Superior temporal gyrus (tissue), 1 donor: ENCODE data around the gene LBH.

Experiments
- DNase-seq: peaks from one replicate; pipeline ENCODE4 v3.0.0-alpha.2; 2016; ENCODE audit errors: extremely low spot score

The LBH gene

DNA sequence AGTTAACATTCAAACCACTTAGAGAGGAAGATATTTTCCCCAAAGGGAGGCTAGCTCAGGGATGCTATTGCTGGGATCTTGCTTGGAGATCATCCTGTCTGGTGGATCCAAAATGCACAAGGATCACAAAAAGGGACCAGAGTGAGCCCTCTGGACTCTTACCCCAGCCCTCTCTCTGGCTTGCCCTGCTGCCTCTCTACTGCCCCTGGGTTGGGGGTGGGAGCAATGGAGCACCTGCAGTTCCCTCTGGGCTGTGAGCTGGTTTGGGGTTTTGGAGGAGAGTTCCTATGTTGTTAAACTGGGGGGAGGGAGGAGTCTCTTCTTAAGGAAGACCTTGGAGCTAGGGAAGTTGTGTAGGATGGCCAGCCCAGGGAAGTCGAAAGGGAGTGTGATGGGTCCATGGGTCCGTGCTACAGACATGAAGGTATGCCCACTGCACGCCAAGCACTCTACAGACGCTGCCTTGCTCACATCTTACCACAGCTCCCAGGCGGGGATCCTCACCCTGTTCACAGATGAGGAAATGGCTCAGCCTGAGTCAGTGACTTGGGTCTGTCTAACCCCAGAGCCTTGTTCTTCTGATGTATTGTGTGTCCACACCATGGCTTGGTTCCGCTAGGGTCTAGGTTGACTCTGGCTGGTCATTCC is 3.8 kb downstream of the LBH start:
- no peak for DNase-seq

DNA sequence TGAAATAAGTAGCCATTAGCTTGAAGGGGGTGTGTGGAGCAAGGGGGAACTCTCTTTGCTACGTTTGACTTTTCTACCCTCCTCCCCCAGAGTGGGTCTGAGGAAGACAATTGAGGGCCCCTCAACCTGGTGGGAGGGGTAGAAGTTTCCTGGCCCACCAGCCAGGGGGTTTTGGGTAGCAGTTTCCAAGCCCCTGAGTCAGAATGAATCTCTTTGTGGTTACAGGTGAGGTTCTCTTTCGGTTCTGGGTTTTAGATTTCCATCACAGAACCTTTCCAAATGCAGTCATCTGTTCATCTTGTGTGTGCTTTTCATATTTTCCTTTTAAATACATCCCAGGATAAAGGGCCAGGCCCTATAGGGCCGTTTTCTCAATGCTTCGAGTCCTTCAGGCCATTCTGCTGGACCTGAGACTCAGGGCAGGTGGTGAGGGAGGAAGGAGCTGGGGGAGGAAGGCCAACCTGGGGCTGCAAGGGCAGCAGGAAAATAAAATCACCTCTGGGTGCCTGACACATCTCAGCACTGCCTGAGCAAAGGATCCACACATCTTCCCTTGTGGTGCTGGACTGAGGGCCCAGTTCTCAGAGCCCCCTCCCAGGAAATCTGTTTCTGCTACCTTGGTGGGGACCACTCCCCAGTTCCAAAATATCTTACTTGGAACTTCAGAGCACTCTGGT is 4.7 kb downstream of the LBH start:
- DNase-seq, result no peak

DNA sequence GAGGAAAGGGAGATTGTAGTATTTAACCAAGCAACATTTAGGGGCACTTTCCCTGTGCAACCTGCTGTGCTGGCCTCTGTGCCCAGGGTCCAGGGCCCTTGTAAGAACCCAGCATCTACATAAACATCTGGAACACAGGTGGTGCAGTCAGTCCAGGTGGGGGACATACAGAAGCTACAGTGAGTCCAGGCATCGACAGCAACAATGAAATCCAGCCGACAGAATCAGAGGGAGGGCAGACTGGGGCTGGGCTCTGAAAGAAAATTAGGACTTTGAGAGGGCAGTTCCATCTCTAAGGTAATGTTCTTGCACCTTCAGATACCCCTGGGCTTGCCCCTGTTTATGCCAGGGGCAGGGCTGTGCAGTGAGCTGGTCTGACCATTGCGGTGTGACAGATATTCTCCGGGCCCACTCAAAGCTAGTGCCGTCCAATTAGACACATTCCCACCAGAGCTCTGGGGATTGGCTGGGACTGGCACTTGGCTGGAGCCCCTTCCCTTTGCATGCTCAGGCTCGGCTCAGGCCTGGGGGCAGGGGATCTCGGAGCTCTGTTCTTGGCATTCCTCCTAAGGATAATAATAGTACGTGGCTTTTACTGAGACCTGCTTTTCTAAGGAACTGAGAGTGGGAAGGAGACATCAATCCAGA is 5.4 kb downstream of the LBH start:
- no peak for DNase-seq

DNA sequence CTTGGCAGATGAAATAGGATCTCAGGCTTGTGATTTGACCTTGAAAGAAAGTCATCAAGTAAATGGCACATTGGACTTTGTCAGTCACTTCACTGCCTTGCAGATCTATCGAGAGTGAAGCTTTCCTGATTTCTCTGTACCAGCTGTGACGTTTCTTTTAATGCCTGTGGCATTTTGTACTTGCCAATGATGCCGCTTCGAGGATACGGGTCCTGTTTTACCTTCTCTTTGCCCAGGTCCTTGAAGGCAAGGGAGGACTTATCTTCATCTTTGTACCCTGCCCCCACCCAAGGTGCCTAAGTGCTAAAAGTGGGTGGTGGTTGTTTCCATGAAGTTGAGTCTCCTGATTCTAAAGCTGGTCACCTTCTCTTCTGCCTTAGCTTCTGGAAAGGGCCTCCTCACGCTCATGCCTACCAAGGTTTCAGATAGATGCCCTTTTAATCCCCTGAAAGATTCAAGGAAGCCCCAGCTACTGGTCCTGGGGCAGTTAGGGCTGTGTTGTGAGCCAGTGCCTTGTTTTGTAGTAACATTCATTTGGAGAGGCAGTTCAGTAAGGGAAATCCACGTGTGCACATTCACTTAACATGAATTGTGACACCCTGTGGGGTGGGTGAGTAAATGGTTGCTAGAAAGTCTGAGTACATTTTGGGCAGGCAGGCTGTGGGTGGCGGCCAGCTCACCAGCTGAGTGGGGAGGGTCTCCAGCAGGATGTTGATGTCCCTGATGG is 6.1 kb downstream of the LBH start:
- DNase-seq, result no peak

DNA sequence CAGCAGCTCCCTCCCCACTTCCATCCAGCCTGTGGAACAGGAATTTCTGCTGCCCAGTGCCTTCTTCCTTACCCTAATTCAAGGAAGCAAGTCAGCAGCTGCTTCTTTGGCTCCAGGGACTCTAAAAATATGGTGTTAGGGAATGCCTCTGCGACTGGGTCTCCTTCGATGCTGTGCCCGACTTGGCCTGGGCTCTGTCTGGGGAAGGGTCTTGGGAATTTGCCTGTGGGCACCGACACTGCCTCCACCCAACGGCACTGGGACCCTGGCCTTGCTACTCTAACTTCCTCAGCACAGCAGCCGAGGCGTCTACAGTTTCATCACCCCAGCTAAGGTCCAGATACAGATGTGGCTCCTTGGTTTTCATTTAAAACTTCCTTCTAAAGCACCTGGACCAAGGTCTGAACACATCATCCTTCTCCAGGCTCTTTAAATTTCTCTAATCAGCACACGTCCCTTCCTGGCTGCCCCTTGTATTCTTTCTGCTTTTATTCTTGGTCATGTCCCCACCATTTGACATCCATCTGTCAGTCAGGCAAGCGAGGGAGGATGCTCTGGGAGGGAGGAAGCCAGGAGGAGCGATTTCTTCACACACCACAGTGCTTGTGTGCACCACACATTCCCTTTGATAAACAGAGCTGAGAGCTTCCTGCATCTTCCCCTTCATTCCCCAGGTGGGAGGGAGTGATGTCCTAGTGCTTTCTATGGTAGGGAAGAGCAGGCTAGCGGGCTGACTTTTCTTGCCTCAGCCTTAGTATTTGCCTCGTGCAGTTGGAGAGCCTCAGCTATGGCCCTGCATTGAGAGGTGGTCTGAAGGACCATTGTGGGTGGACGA is 6.8 kb downstream of the LBH start:
- DNase-seq, result no peak

DNA sequence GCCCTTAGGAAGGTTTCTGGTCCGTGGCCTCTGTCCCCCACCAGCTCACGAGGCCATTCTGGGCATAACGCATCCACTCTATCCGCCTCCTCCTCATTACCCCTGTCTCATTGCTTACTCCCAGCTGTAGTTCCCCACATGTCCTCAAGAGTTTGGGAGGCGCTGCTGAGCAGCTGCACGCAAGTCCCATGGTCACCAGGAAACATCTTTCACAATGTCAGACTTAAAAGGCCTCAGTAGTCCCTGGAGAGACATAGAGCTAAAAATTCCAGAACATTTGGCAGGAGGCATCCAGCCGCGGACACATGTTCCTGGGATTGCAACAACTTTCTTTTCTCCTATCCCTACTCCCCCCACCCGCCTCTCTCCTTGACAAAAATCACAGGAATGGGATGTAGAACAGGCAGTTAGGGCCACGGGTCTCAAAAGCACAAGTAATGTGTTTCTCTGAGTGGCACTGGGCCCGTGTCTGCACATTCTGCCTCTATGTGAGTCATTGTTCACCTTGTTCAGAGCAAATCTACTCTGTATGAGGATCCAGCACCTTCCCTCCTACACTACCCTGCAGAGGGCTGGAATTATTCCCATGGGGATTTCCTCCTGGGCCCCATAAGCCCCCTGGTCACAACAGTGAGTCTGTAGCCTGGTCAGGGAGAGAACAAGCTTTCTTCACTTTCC is 8.1 kb downstream of the LBH start:
- DNase-seq, result no peak

DNA sequence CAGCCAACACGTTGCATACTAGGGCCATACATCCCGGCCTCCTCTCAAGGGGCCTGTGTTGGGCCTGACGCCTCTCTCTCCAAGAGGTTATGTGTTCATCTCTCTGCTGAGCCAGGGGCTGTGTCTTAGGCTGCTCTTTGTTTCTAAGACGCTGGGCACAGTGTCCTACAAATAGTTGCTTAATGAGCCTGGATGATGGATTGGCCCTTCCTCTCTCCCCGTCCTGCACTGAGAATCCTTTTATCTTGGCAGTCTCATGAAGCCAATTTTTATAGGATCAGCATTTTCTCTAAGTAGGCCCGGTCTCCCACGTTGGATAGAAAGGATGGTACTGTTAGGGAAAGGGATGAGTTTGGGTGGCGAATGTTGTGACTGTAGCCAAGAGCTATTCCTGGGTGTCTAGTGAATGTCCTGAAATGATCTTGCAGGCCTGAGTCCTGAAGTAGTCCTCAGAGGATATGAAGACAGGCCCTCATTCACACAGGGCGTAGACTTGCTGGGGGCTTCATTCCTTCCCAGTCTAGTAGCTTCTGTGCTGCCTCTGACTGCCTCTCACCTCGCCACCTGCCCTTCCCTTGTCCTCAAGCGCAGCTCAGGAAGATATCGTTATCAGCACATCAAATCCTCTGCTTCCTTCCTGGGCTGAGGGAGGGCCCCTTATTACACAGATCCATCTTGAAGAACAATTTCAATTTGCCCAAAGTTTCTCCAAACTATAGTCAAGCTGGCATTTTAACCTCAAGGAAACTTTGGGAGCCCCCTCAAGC is 8.8 kb downstream of the LBH start:
- no peak for DNase-seq

DNA sequence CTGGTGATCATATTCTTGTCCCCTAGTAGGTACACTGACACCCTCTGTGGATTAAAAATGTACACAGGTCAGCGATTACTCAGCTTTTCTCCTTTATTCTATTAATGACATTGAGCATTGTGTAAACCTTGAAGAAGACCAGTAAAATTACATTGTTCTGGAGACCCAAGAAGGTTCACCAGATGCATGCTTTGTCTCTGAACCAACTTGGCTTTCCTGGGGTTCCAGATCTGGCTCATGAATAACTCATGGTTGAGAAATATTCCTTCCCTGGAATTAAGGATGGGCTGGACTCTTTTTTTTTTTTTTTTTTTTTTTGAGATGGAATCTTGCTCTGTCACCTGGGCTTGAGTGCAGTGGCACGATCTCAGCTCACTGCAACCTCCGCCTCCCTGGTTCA is 11.9 kb downstream of the LBH start:
- DNase-seq, result no peak

DNA sequence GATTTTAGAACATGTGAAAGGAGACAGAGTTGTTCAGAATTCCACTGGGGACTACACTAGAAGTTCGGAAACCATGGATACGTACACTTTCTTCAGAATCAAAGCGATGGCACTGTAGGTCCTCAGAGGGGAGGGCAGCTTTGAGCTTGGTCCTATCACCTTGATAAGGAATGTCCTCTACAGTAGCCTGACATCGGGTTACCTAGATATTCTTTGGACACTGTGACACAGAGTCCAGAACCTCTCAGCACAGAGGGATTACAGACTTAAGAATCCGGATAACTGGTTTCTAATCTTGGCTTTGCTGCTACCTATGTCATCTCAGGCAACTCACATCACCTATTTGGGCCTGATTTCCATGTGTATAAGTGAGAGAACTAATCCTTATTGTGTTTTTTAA is 14.0 kb downstream of the LBH start:
- no peak for DNase-seq

DNA sequence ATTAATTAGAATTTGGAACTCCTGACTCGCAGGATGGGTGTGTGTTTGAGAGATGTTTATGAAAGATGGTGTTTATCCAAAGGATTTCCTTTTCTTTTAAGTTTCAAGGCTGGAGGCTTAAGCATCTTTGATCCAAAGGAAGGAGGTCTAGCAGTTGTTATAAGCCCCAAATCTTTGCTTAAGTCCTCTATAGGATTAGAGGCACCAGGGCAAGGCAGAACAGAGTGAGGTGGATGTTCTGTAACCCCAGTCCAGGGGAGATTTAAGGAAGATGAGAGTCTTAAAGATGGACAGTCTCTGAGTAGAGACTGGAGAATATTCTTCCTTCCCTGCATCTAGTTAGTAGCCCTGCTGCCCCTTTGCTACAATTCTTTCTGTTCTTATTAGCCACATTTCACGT is 17.5 kb downstream of the LBH start:
- DNase-seq, result no peak

DNA sequence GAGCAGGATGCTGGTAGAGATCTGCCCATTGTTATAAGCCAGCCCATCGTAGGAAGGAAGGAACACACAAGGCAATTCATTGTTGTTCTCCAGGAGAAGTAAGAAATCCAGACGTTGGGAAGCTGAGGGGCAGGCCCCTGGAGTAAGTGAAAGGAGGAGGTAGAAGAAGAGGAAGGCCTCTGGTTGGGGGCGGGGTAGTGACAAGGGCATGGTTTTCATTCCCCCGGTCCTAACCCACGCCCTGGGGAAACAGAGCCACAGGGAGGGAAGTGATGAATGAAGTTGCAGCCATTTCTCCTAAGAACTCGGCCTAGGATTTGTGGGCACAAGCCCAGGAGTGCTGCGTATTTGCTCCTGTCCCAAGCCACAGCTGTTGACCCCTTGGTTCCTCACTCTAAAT is 18.0 kb downstream of the LBH start:
- no peak for DNase-seq

DNA sequence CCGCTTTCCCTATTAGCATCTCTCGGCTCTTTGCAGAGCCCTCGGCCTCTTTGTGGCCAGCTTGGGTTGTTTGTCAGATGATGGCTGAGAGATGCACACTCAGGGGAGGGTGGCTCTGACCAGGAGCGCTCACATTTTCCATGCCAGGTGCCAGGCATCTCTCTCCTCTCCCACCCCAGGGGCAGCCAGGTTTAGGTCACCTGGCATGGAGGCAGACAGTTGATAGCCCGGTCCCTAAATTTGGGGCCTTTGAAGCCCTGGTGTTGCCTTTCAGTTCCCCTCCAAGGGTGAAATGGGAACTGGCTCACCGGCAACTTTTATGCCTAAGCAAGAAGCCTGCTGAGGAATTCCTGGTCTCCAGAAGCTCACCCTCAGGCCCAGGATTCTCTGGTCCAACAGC is 19.1 kb downstream of the LBH start:
- DNase-seq, result no peak

DNA sequence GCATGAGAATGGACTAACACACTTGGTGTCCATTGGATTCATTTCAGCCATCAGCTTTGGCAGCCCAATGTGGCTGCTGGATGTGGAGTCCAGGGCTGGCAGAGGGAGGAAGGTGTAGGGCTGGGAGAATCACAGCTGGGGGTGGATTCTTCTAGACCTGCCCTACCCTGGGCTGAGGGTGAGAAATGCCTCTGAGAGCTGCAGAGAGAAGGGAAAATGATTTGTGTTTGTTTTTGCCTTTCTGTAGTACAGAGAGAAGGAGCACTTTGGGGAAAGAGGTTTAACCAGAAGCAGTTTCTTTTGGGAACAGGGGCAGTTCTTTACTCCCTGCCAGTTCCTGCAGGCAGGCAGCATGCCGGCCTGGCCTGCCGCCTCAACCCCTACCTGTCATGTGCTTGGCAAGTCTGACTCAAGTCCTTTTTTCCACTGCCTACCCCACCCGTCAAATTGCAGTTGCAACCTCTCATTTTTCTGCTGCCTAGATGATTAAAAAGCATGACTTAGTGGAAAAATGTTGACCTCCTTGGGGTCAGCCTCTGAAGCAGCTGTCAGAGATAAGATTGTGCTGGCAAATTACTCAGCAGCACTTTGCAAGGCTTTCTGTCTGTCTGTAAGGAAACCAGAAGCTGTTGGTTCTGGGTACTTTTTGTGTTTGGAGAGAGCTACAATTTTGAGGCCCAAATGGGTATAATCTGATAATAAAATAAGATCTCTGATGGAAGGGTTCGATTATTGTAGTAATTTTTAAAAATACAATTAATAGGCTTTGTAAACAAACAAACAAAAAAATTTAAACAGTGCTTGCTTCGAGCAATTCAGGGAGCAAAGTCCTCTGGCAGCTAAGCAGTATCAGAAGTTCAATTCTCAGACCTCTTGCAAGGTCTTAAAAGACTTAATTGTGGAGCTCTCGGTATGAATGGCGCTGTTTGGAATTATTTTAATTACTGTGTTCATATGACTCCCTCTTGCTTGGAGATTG is 21.7 kb downstream of the LBH start:
- no peak for DNase-seq

DNA sequence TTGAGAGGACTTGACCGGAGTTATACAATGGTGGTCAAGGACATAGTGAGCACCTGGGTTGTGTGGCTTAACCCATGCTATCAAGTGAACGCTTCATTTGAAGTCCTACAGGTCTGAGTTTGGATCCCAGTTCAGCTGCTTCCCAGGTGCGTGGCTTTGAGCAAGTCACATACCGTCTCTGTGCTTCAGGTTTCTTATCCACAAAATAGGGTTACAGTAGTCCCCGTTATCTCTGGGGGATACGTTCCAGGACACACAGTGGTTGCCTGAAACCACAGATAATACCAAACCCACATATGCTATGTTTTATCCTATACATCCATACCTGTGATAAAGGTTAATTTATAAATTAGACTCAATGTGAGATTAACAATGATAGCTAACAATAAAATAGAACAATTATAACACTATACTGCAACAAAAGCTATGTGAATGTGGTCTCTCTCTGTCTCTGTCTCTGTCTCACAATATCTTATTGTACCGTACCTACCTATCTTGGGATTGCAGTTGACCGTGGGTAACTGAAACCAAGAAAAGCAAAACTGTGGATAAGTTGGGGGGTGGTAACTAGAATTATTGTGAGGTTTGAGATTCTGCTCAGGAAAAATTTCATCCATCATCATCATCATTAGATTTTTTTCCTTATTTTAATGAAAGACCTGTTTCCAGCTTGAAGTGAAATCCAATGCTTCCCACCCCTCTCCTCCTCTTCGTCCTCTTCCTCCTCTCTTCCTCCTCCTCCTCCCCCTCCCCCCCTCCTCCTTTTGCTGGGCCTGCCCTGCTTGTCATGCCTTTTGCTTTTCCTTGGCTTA is 22.7 kb downstream of the LBH start:
- no peak for DNase-seq

DNA sequence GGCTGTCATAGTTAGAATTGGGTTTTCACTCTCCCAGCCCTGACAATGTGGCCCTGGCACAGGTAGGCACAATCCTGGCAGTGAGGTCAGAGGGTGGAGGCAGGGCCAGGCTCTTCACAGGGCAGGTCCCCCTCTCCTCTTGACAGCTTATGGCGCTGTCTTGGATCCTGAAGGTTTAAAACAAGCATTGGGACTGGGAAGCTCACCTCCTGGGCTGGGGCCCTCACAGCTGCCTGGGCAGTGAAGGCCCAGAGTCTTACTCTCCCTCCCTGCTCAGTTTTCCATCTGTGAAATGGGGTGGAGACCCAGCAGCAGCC is 23.3 kb downstream of the LBH start:
- no peak for DNase-seq

DNA sequence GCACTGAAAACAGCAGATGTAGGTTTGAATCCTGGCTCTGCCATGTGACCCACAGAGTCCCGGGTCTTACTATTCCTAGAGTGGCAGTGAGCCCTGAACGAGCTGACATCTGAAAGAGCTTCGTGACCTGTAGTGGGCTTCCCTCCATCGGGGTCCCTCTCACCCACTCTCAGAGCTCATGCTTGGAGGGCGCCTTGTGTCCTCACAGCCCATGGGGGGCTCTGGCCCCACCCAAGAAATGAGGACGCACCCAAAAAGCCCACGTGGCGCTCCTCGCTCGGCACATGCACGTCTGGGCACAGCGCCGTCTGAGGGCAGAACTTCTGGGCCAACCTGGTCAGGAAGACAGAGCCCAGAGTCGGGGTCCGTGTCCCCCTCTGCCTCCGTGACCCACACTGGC is 23.7 kb downstream of the LBH start:
- DNase-seq, result no peak

DNA sequence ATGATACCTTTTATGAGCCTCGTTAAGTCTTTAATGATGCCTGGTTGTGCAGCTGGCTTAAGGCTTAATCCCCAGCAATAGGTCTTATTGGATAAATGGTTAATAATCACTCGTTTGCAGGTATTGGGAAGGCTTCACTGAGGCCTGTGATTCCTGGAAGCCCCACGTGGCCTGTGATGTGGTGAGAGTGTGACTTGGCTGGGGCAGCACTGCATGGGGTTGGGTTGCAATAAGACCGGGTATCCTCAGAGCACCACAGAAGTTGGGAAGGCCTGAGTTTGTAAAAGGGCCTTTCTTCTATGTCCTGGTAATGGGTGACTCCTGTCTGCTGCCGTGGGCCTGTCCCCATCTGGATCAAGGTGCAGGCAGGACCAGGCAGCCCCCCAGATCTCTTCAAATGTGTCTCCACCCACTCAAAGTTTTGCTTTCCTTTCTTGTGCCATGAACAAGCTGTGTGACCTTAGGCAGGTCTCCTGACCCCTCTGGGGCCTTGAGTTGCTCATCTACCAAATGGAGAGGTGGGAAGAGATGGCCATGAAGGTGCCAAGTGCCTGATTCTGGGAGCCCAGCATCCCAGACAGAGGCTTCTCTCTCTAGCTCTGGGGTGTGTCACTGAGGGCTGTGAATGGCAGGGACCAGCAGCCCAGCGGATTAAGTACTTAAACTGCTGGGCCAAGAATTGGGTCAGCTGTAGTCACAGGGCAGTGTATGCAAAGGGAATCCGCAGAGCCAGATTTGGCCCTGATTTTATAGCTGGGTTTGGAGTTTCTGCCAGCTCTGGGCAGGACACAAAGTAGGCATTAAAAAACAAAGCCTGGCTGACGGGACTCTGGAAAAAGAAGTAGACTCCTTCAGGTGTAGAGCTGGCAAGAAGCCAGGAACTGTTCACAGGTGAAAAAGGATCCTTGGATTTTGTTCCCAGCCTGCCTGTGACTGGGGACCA is 24.4 kb downstream of the LBH start:
- DNase-seq, result no peak
